H1 (cell line): Measurements from ENCODE around the gene ABCD1. TPM values are rescaled to one million over a fixed set of nuclear protein-coding genes. Genes with fewer than 3 reads are reported as not detected.

ENCODE experiments used
- CTCF ChIA-PET: fragments of 300-600 bp; sonication (Branson Sonifier 250); formaldehyde crosslinking; loops from one replicate; lab custom pipeline; 2021; ENCODE audit not compliant: partially characterized antibody; lab: Charles Lee
- POLR2A ChIA-PET: fragments of 300-600 bp; sonication (Branson Sonifier 250); formaldehyde crosslinking; loops from one replicate; lab custom pipeline; 2021; ENCODE audit warnings: inconsistent platforms; ENCODE audit not compliant: partially characterized antibody; lab: Charles Lee
- DNase-seq, 2 experiments: peaks; one replicate each; pipeline versions ENCODE4 v3.0.0 to v3.0.0-alpha.2; 2010 to 2022; ENCODE audit warnings: low spot score in 2 of 2, low read depth in 1 of 2, mixed read lengths in 1 of 2
- FAIRE-seq: peaks from 2 replicates; lab custom pipeline; 2011; peaks lifted over from hg19 to GRCh38; lab: Jason Lieb, UNC
- H2AFZ ChIP-seq: 2 replicates; pipeline ENCODE4 v1.8.1; 2012; ENCODE audit warnings: low read length, inconsistent platforms
- H2AK5ac ChIP-seq: 2 replicates; pipeline ENCODE4 v1.6.1; 2013; ENCODE audit warnings: low read depth, low read length
- H2BK120ac ChIP-seq: replicated peaks from 2 replicates; pipeline ENCODE3; 2013; ENCODE audit warnings: low read depth, low read length, inconsistent platforms
- H2BK12ac ChIP-seq: 2 replicates; pipeline ENCODE4 v1.6.1; 2013; ENCODE audit warnings: low read depth, low read length
- H2BK15ac ChIP-seq: 2 replicates; pipeline ENCODE4 v1.6.1; 2013; ENCODE audit warnings: low read length
- H2BK20ac ChIP-seq: 2 replicates; pipeline ENCODE4 v1.6.1; 2013; ENCODE audit warnings: low read length
- H2BK5ac ChIP-seq: 2 replicates; pipeline ENCODE4 v1.6.1; 2013; ENCODE audit warnings: low read depth, low read length
- H3K14ac ChIP-seq: 2 replicates; pipeline ENCODE4 v1.6.1; 2013; ENCODE audit warnings: inconsistent platforms; ENCODE audit not compliant: insufficient read length
- H3K18ac ChIP-seq: 2 replicates; pipeline ENCODE4 v1.6.1; 2013; ENCODE audit warnings: low read length; ENCODE audit errors: extremely low read depth
- H3K23ac ChIP-seq: 2 replicates; pipeline ENCODE4 v1.6.1; 2013; ENCODE audit warnings: inconsistent platforms; ENCODE audit not compliant: insufficient read length
- H3K23me2 ChIP-seq: 2 replicates; pipeline ENCODE4 v1.6.1; 2013; ENCODE audit warnings: low read depth, low read length
- H3K27ac ChIP-seq: 2 replicates; pipeline ENCODE4 v1.6.1; 2011; ENCODE audit warnings: low read depth, low read length, inconsistent platforms
- H3K27me3 ChIP-seq, 4 experiments: replicated peaks in 1 of 4; 1 replicate in 1 of 4; 2 replicates in 3 of 4; pipeline versions ENCODE4 v1.6.1 to v1.8.1; 2011 to 2013; ENCODE audit warnings: low read length in 3 of 4, mild to moderate bottlenecking in 3 of 4, inconsistent platforms in 2 of 4, mixed read lengths in 2 of 4, moderate library complexity in 1 of 4; ENCODE audit not compliant: control insufficient read depth in 3 of 4, insufficient read depth in 3 of 4; ENCODE audit errors: extremely low read depth in 1 of 4
- H3K36me3 ChIP-seq, 4 experiments: 2 replicates each; pipeline versions ENCODE4 v1.6.1 to v1.8.1; 2011 to 2013; ENCODE audit warnings: mild to moderate bottlenecking in 4 of 4, low read length in 3 of 4, moderate library complexity in 2 of 4, control low read depth in 1 of 4, inconsistent platforms in 1 of 4; ENCODE audit not compliant: insufficient read depth in 4 of 4, control insufficient read depth in 2 of 4
- H3K4ac ChIP-seq: replicated peaks from 2 replicates; pipeline ENCODE3; 2013; ENCODE audit warnings: low read length, low read depth, mixed read lengths, inconsistent platforms; ENCODE audit not compliant: insufficient read length
- H3K4me1 ChIP-seq, 4 experiments: replicated peaks in 1 of 4; 1 replicate in 1 of 4; 2 replicates in 3 of 4; pipeline versions ENCODE4 v1.6.1 to v1.8.1; 2011 to 2013; ENCODE audit warnings: low read length in 3 of 4, inconsistent platforms in 2 of 4, mixed read lengths in 1 of 4; ENCODE audit not compliant: insufficient read depth in 4 of 4, control insufficient read depth in 3 of 4
- H3K4me2 ChIP-seq, 2 experiments: 2 replicates each; pipeline versions ENCODE4 v1.6.1 to v1.8.1; 2011 to 2013; ENCODE audit warnings: low read depth in 2 of 2, low read length in 2 of 2, control low read depth in 1 of 2, inconsistent platforms in 1 of 2, mild to moderate bottlenecking in 1 of 2; ENCODE audit not compliant: insufficient read depth in 1 of 2
- H3K4me3 ChIP-seq, 4 experiments: fragments of 200-600, 300-600 bp in 1 of 4; sonication (generic), shearing (Covaris generic), sonication (Bioruptor Twin) in 1 of 4; 2 replicates each; pipeline versions ENCODE4 v1.5.1 to v1.8.1; 2011 to 2016; ENCODE audit warnings: low read length in 4 of 4, low read depth in 3 of 4, control low read depth in 2 of 4, inconsistent platforms in 2 of 4, mild to moderate bottlenecking in 2 of 4, mixed read lengths in 1 of 4, moderate library complexity in 1 of 4; ENCODE audit not compliant: insufficient read depth in 2 of 4; ENCODE audit errors: extremely low read depth in 1 of 4
- H3K56ac ChIP-seq: replicated peaks from 2 replicates; pipeline ENCODE3; 2013; ENCODE audit warnings: low read depth, mild to moderate bottlenecking, mixed read lengths, low read length, inconsistent platforms; ENCODE audit not compliant: insufficient read length
- H3K79me1 ChIP-seq: 2 replicates; pipeline ENCODE4 v1.6.1; 2013; ENCODE audit warnings: low read depth, low read length, control low read depth
- H3K79me2 ChIP-seq, 2 experiments: 2 replicates each; pipeline versions ENCODE4 v1.6.1 to v1.8.1; 2012 to 2013; ENCODE audit warnings: low read length in 2 of 2, mild to moderate bottlenecking in 2 of 2, inconsistent platforms in 1 of 2; ENCODE audit not compliant: insufficient read depth in 2 of 2, control insufficient read depth in 1 of 2
- H3K9ac ChIP-seq, 4 experiments: replicated peaks in 1 of 4; 1 replicate in 1 of 4; 2 replicates in 3 of 4; pipeline versions ENCODE4 v1.6.1 to v1.8.1; 2011 to 2013; ENCODE audit warnings: low read depth in 3 of 4, low read length in 3 of 4, control low read depth in 2 of 4, mild to moderate bottlenecking in 2 of 4, moderate library complexity in 2 of 4, inconsistent platforms in 1 of 4; ENCODE audit errors: extremely low read depth in 1 of 4
- H3K9me3 ChIP-seq, 2 experiments: 2 replicates each; pipeline versions ENCODE4 v1.6.1 to v1.8.1; 2012 to 2013; ENCODE audit warnings: mild to moderate bottlenecking in 2 of 2, moderate library complexity in 2 of 2, control low read depth in 1 of 2, inconsistent platforms in 1 of 2, low read depth in 1 of 2, low read length in 1 of 2, mixed read lengths in 1 of 2; ENCODE audit not compliant: insufficient read depth in 2 of 2
- H4K20me1 ChIP-seq, 2 experiments: replicated peaks in 1 of 2; 2 replicates each; pipeline versions ENCODE3 to v1.8.1; 2011 to 2013; ENCODE audit warnings: inconsistent platforms in 2 of 2, low read length in 2 of 2, mild to moderate bottlenecking in 1 of 2; ENCODE audit not compliant: insufficient read depth in 2 of 2, control insufficient read depth in 1 of 2
- H4K5ac ChIP-seq: 2 replicates; pipeline ENCODE4 v1.6.1; 2013; ENCODE audit warnings: low read length, low read depth, mixed read lengths, inconsistent platforms; ENCODE audit not compliant: insufficient read length
- H4K8ac ChIP-seq: 2 replicates; pipeline ENCODE4 v1.8.0; 2013; ENCODE audit warnings: mild to moderate bottlenecking, moderate library complexity, low read length, inconsistent platforms; ENCODE audit not compliant: insufficient read depth; ENCODE audit errors: extremely low read depth
- H4K91ac ChIP-seq: replicated peaks from 2 replicates; pipeline ENCODE3; 2013; ENCODE audit warnings: low read length, mixed read lengths, inconsistent platforms; ENCODE audit not compliant: insufficient read length
- BACH1 ChIP-seq: IDR thresholded peaks from 2 replicates; pipeline ENCODE4 v1.6.1; 2012; ENCODE audit warnings: low read length, improper control_type of control experiment
- CEBPB ChIP-seq: IDR thresholded peaks from 2 replicates; pipeline ENCODE4 v1.6.1; 2012; ENCODE audit warnings: low read depth, low read length
- CHD2 ChIP-seq: IDR thresholded peaks from 2 replicates; pipeline ENCODE4 v1.6.1; 2012; ENCODE audit warnings: low read length, improper control_type of control experiment
- CREB1 ChIP-seq: IDR thresholded peaks from 2 replicates; pipeline ENCODE4 v1.6.1; 2012; ENCODE audit warnings: inconsistent platforms
- E2F6 ChIP-seq: IDR thresholded peaks from 2 replicates; pipeline ENCODE4 v1.6.1; 2012; ENCODE audit warnings: inconsistent platforms
- HDAC2 ChIP-seq, 2 experiments: fragments of 300-600 bp in 1 of 2; sonication (generic) in 1 of 2; IDR thresholded peaks; 2 replicates each; pipeline ENCODE4 v1.6.1; 2011 to 2012; ENCODE audit warnings: low read depth in 2 of 2, low read length in 2 of 2, mild to moderate bottlenecking in 2 of 2, moderate library complexity in 2 of 2, borderline replicate concordance in 1 of 2, inconsistent platforms in 1 of 2
- JUN ChIP-seq: IDR thresholded peaks from 2 replicates; pipeline ENCODE4 v1.6.1; 2011; ENCODE audit warnings: low read depth, mild to moderate bottlenecking, improper control_type of control experiment, low read length
- KDM4A ChIP-seq: IDR thresholded peaks from one replicate; pipeline ENCODE4 v1.7.1; 2012; ENCODE audit warnings: low read depth, mild to moderate bottlenecking, moderate library complexity, low read length, inconsistent platforms; ENCODE audit not compliant: severe bottlenecking
- PHF8 ChIP-seq: fragments of 200-600 bp; sonication (generic); conservative IDR thresholded peaks from 2 replicates; pipeline ENCODE4 v1.7.1; 2012; ENCODE audit warnings: low read depth, mild to moderate bottlenecking, inconsistent platforms, low read length, moderate library complexity
- RAD21 ChIP-seq, 2 experiments: IDR thresholded peaks in 1 of 2; conservative IDR thresholded peaks in 1 of 2; 2 replicates each; pipeline ENCODE4 v1.6.1; 2011; ENCODE audit warnings: low read depth in 2 of 2, low read length in 2 of 2, improper control_type of control experiment in 1 of 2, inconsistent platforms in 1 of 2, mild to moderate bottlenecking in 1 of 2, moderate library complexity in 1 of 2
- TBP ChIP-seq: IDR thresholded peaks from 2 replicates; pipeline ENCODE4 v1.6.1; 2011; ENCODE audit warnings: low read depth, low read length, improper control_type of control experiment
- TEAD4 ChIP-seq: IDR thresholded peaks from 2 replicates; pipeline ENCODE4 v1.6.1; 2012; ENCODE audit warnings: low read depth, low read length, inconsistent platforms, mixed read lengths
- WGBS, 2 experiments: shearing (Covaris generic) in 1 of 2; methylation state at CpG; one replicate each; pipeline versions ENCODE4 v1.1.6 to v1.1.7; 2013 to 2015; ENCODE audit warnings: low lambda C conversion rate in 2 of 2, mixed read lengths in 2 of 2, inconsistent platforms in 1 of 2, low coverage in 1 of 2, missing lambda C conversion rate in 1 of 2; ENCODE audit not compliant: insufficient replicate concordance in 2 of 2, insufficient coverage in 1 of 2, insufficient read length in 1 of 2; ENCODE audit errors: extremely low coverage in 1 of 2, missing lambda C conversion rate in 1 of 2; 5-methylcytosine and 5-hydroxymethylcytosine counted together
- polyA plus RNA-seq, 7 experiments: library from polyadenylated mRNA; depleted of rRNA in 3 of 7; stranded (reverse) in 5 of 7; unstranded in 2 of 7; fragments of >200 nt in 5 of 7; fragments of 200-250 nt in 2 of 7; gene quantifications; 1 replicate in 5 of 7; 2 replicates in 1 of 7; 4 replicates in 1 of 7; pipeline versions ENCODE4 v1.2.1 to v1.2.3, GENCODE V29; 2011 to 2013; ENCODE audit warnings: missing spikeins in 2 of 7, mixed read lengths in 2 of 7
- total RNA-seq: library from RNA; stranded (reverse); fragmentation: NEBNext Ultra II Directional; extraction: Animal tissue kit (Norgen Biotek cat#: 25700); gene quantifications from 2 replicates; pipeline ENCODE4 v1.2.1, GENCODE V29; 2021

The ABCD1 gene
- total and polyA plus RNA-seq, 2 of the 8 experiments (the other 6 are each of a cell fraction or from before 2014, with no cell fraction given) = 3.1 to 6.6 TPM

GRCh38 chrX:153769865-153770600, 45.4 kb downstream of the ABCD1 start:
- DNase-seq (no peak), FAIRE-seq (no peak)
- ChIA-PET CTCF (interaction anchor here (0.6 kb wide), 1 partner anchor 175 kb away, joined by 3 read pairs; no protein-coding TSS in a partner anchor), POLR2A (interaction anchor here (1.1 kb wide), 1 partner anchor 12 kb away, joined by 3 read pairs; no protein-coding TSS in a partner anchor)
- H3K4me1 ChIP-seq = peaks cover 0 to 5% (median 2%) of the 10 kb centered on the region in 4 experiments; a peak in 3 of 7 replicates
- H3K79me1 ChIP-seq = no peaks in the 10 kb centered on the region
- no peak overlapping the region for H3K9ac ChIP-seq
- no peaks in the 10 kb centered on the region for H3K9me3 ChIP-seq
- no peaks in the 10 kb centered on the region for H3K27me3 ChIP-seq
- no peak overlapping the region for H3K56ac ChIP-seq
- H4K20me1 ChIP-seq = no peaks in the 10 kb centered on the region
- no peak overlapping the region for H2BK5ac ChIP-seq
- no peaks in the 10 kb centered on the region for H3K23me2 ChIP-seq
- H4K8ac ChIP-seq = no peak overlapping the region
- no peak overlapping the region for H3K27ac ChIP-seq
- no peak overlapping the region for H2AK5ac ChIP-seq
- H4K5ac ChIP-seq = no peak overlapping the region
- H3K4me3 ChIP-seq = no peak overlapping the region
- H3K79me2 ChIP-seq = no peaks in the 10 kb centered on the region
- H3K4ac ChIP-seq = no peak overlapping the region
- TF ChIP-seq PHF8 (no peak), TEAD4 (no peak), TBP (no peak), BACH1 (no peak), JUN (no peak), E2F6 (no peak), CEBPB (no peak), RAD21 (IDR thresholded peaks at IDR 0.05 in 1 of 2, conservative IDR thresholded peaks at IDR 0.05 in 1 of 2; ENCODE audit: low read depth in 2 of 2, low read length in 2 of 2) (no peak), HDAC2 (IDR thresholded peaks at IDR 0.05; ENCODE audit: borderline replicate concordance in 1 of 2, low read depth in 2 of 2, low read length in 2 of 2) (no peak), CHD2 (no peak), KDM4A (no peak), CREB1 (no peak)
- no peak overlapping the region for H2BK12ac ChIP-seq
- H3K36me3 ChIP-seq = no peaks in the 10 kb centered on the region
- H3K4me2 ChIP-seq = no peak overlapping the region
- no peak overlapping the region for H4K91ac ChIP-seq
- no peak overlapping the region for H3K14ac ChIP-seq
- H3K23ac ChIP-seq = no peak overlapping the region
- 90% methylated on average over 20 of the region's 25 CpGs; no CpG with 5 or more reads in 1 of the 2 experiments for WGBS, 2 experiments
- H2BK20ac ChIP-seq = no peak overlapping the region
- no peak overlapping the region for H2AFZ ChIP-seq
- no peak overlapping the region for H3K18ac ChIP-seq
- no peak overlapping the region for H2BK120ac ChIP-seq
- H2BK15ac ChIP-seq = no peak overlapping the region
